ENCODE measurements around the gene SLC2A8. TPM values are rescaled to one million over a fixed set of nuclear protein-coding genes. Genes with fewer than 3 reads are reported as not detected.

SLC2A8 gene
- total RNA-seq, 4 donors from 2014 or later, result 9.6 to 95.8 (median 29.4) TPM

DNA sequence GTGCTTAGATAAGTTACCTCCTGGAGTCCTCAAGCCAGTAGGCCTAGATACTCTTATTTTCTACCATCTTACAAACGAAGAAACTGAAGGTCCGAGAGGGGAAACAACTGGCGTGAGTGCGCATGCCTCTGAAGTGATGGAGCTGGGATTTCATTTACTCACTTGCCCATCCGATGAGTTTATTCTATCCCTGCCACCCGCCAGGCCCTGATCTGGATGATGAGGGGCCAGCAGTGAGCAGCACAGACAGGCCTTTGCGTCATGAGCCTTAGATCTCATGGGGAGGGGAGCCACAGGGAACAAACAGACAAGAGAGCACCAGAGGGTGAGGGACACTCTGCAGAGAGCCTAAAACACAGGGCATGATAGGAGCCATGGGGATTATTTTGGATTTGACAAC, 34.1 kb upstream of the SLC2A8 start:
- in situ Hi-C loops (cut with MboI; ENCODE audit: low pct_ligation_motif_present in 1 of 4, low pct_unique_long_range_greater_than_20kb in 1 of 4, low sequenced_read_pairs in 3 of 4), result no loop called here

DNA sequence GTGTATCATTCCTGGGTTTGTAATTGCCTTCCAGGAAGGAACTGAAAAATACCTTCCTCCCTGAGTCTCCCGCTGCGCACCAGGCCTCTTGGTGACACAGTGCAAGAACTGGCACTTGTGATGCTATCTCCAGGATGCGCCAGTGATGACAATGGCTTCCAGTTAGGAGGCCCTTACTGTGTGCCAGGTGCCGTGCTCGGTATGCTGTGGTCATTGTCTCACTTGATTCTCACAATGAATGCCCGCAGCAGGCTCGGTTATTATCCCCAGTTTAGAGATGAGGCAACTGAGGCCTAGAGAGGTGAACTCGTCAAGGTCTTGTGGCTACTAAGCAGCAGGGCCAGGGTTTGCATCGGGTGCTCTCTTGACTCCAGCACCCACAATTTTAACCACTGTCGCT, 31.5 kb upstream of the SLC2A8 start:
- no peak overlapping the region for H3K27ac ChIP-seq
- intact Hi-C loops (cut with DNase I; ENCODE audit: low total_unique reads), result no loop called here
- no peaks in the 10 kb centered on the region for H3K9me3 ChIP-seq
- H3K4me1 ChIP-seq, result peaks cover 0 to 15% (median 9%) of the 10 kb centered on the region in 4 donors
- in situ Hi-C loops (cut with MboI; ENCODE audit: low pct_ligation_motif_present in 1 of 4, low pct_unique_long_range_greater_than_20kb in 1 of 4, low sequenced_read_pairs in 3 of 4), result no loop called here
- TF ChIP-seq, protein P1, sequence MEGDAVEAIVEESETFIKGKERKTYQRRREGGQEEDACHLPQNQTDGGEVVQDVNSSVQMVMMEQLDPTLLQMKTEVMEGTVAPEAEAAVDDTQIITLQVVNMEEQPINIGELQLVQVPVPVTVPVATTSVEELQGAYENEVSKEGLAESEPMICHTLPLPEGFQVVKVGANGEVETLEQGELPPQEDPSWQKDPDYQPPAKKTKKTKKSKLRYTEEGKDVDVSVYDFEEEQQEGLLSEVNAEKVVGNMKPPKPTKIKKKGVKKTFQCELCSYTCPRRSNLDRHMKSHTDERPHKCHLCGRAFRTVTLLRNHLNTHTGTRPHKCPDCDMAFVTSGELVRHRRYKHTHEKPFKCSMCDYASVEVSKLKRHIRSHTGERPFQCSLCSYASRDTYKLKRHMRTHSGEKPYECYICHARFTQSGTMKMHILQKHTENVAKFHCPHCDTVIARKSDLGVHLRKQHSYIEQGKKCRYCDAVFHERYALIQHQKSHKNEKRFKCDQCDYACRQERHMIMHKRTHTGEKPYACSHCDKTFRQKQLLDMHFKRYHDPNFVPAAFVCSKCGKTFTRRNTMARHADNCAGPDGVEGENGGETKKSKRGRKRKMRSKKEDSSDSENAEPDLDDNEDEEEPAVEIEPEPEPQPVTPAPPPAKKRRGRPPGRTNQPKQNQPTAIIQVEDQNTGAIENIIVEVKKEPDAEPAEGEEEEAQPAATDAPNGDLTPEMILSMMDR (IDR thresholded peaks at IDR 0.05), result no peak
- TF ChIP-seq EP300 (IDR thresholded peaks at IDR 0.05; ENCODE audit: low read depth) (no peak), POLR2A (IDR thresholded peaks at IDR 0.05) (no peak)
- no peaks in the 10 kb centered on the region for H3K27me3 ChIP-seq
- DNase-seq, result no peak
- H3K4me3 ChIP-seq, result no peak overlapping the region
- no peaks in the 10 kb centered on the region for H3K36me3 ChIP-seq
- 90 to 92% methylated on average over 2 to 10 of the region's 10 CpGs for WGBS, 2 donors (ENCODE audit: low coverage in 1 of 2)

More for the DNA sequence above, 34.1 kb upstream of the SLC2A8 start:
- no peak for DNase-seq
- H3K27ac ChIP-seq, result no peak overlapping the region
- H3K4me3 ChIP-seq, result no peak overlapping the region
- intact Hi-C loops (cut with DNase I; ENCODE audit: low total_unique reads), result no loop called here
- no peaks in the 10 kb centered on the region for H3K36me3 ChIP-seq
- WGBS, 2 donors (ENCODE audit: low coverage in 1 of 2), result 88% methylated on average over 7 of the region's 7 CpGs; no CpG with 5 or more reads in 1 of the 2 donors
- H3K9me3 ChIP-seq, result no peaks in the 10 kb centered on the region
- no peaks in the 10 kb centered on the region for H3K27me3 ChIP-seq
- H3K4me1 ChIP-seq, result peaks cover 0 to 15% (median 9%) of the 10 kb centered on the region in 4 donors
- no peak for TF ChIP-seq POLR2AphosphoS5 (IDR thresholded peaks at IDR 0.05)
- TF ChIP-seq EP300 (IDR thresholded peaks at IDR 0.05; ENCODE audit: low read depth), result no peak
- TF ChIP-seq POLR2A (IDR thresholded peaks at IDR 0.05), result no peak
- TF ChIP-seq, protein P1 (IDR thresholded peaks at IDR 0.05), result no peak

DNA sequence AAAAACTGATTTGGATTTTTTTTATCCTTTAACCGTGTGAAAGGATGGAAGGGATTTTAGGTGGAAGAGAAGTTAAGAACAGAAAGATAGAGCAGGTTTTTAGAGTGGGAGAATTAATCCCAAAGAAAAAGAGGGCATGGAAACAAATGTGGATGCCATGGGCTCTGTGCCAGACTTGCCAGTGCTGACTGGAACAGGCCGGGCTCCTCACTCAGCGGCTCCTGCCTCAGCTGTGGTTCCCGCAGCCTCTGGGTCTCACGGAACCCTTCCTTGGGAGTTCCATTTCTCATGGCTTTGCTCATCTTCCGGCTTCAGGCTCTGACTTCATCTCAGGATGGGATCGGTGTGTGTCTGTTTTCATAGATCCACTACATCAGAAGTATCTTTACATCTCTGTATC, 30.4 kb upstream of the SLC2A8 start:
- TF ChIP-seq, protein P1 (IDR thresholded peaks at IDR 0.05), result no peak
- no peak for TF ChIP-seq POLR2AphosphoS5 (IDR thresholded peaks at IDR 0.05)
- TF ChIP-seq POLR2A (IDR thresholded peaks at IDR 0.05), result no peak
- no peak for TF ChIP-seq EP300 (IDR thresholded peaks at IDR 0.05; ENCODE audit: low read depth)

DNA sequence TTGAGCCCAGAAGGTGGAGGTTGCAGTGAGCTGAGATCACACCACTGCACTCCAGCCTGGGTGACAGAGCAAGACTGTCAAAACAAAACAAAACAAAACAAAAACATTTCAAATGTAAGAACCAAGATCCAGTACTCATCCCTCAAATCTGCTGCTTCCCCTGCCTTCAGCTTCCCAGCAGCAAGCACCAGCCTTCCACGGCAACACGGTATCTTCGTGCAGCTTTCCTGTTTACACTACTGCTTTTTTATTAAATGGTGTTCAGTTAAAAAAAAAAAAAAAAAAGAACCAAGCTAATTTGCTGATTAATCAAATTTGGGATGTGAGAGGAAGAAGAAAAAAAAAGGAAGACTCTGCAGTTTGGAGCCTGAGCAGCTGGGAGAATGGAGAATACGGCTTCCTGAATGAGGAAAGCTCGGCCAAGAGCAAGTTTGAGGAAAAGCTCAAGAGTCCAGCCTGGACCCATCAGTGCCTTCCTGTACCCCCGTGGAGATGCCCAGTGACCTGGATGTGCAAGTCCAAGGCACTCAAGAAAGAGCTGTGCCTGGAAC, 28.0 kb upstream of the SLC2A8 start:
- no peak overlapping the region for H3K27ac ChIP-seq
- TF ChIP-seq POLR2A (IDR thresholded peaks at IDR 0.05), result no peak
- TF ChIP-seq EP300 (IDR thresholded peaks at IDR 0.05; ENCODE audit: low read depth), result no peak
- no peak overlapping the region for H3K4me3 ChIP-seq
- no peaks in the 10 kb centered on the region for H3K27me3 ChIP-seq
- H3K36me3 ChIP-seq, result no peaks in the 10 kb centered on the region
- peaks cover 0 to 3% (median 0%) of the 10 kb centered on the region in 4 donors for H3K4me1 ChIP-seq
- in situ Hi-C loops (cut with MboI; ENCODE audit: low pct_ligation_motif_present in 1 of 4, low pct_unique_long_range_greater_than_20kb in 1 of 4, low sequenced_read_pairs in 3 of 4) (no loop called here), intact Hi-C loops (cut with DNase I; ENCODE audit: low total_unique reads) (no loop called here)
- DNase-seq, result no peak
- H3K9me3 ChIP-seq, result no peaks in the 10 kb centered on the region
- 62 to 69% methylated on average over 3 to 6 of the region's 6 CpGs for WGBS, 2 donors (ENCODE audit: low coverage in 1 of 2)

More for the DNA sequence above, 30.4 kb upstream of the SLC2A8 start:
- no peaks in the 10 kb centered on the region for H3K9me3 ChIP-seq
- peaks cover 0 to 8% (median 5%) of the 10 kb centered on the region in 4 donors for H3K4me1 ChIP-seq
- no peak for DNase-seq
- 90 to 100% methylated on average over 1 to 7 of the region's 7 CpGs for WGBS, 2 donors (ENCODE audit: low coverage in 1 of 2)
- intact Hi-C loops (cut with DNase I; ENCODE audit: low total_unique reads) (no loop called here), in situ Hi-C loops (cut with MboI; ENCODE audit: low pct_ligation_motif_present in 1 of 4, low pct_unique_long_range_greater_than_20kb in 1 of 4, low sequenced_read_pairs in 3 of 4) (no loop called here)
- H3K27ac ChIP-seq, result no peak overlapping the region
- no peak overlapping the region for H3K4me3 ChIP-seq
- H3K27me3 ChIP-seq, result no peaks in the 10 kb centered on the region
- no peaks in the 10 kb centered on the region for H3K36me3 ChIP-seq

DNA sequence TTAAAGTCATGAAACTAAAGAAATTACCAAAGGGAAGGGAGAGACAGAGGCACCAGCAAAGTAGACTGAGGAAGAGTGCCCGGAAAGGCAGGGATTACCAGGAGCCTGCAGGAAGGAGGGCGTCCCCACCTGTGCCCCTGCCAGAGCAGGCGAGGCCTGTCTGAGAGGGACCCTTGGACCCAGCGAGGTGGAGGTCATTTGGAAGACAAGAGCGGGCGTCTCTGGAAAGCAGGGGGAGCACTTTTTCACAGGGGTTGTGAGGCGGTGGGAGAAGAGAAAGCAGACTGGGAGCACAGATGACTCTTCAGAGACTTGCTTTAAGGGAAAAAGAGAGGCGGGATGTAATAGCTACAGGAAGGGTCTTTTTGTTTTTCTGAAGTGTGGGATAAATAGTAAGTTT, 27.5 kb upstream of the SLC2A8 start:
- no peak for DNase-seq
- Histone ChIP-seq H3K9me3 (no peaks in the 10 kb centered on the region), H3K27me3 (no peaks in the 10 kb centered on the region), H3K4me1 (peaks cover 0 to 3% (median 0%) of the 10 kb centered on the region in 4 donors), H3K36me3 (no peaks in the 10 kb centered on the region), H3K27ac (no peak overlapping the region), H3K4me3 (no peak overlapping the region)
- no peak for TF ChIP-seq POLR2A (IDR thresholded peaks at IDR 0.05)
- no peak for TF ChIP-seq POLR2AphosphoS5 (IDR thresholded peaks at IDR 0.05)
- TF ChIP-seq, protein P1 (IDR thresholded peaks at IDR 0.05), result no peak
- TF ChIP-seq EP300 (IDR thresholded peaks at IDR 0.05; ENCODE audit: low read depth), result no peak
- intact Hi-C loops (cut with DNase I; ENCODE audit: low total_unique reads) (no loop called here), in situ Hi-C loops (cut with MboI; ENCODE audit: low pct_ligation_motif_present in 1 of 4, low pct_unique_long_range_greater_than_20kb in 1 of 4, low sequenced_read_pairs in 3 of 4) (no loop called here)
- 89 to 96% methylated on average over 7 to 8 of the region's 8 CpGs for WGBS, 2 donors (ENCODE audit: low coverage in 1 of 2)
